Measurements from ENCODE around the gene ITK. TPM values are rescaled to one million over a fixed set of nuclear protein-coding genes. Genes with fewer than 3 reads are reported as not detected.

Gene ITK
- total RNA-seq (under 1 TPM; 0.06 to 0.50 TPM), polyA plus RNA-seq (ENCODE audit: insufficient read length in 2 of 2) (under 1 TPM; 0.41 to 0.51 TPM)
- long read RNA-seq, donor 1 = 0 reads
- long read RNA-seq, donor 2 = 0 reads
- long read RNA-seq, donor 3 = 0 reads
- long read RNA-seq, donor 4 = 0 reads

GRCh38 chr5:157180374-157181264, at the start of gene ITK:
Gene ITK, plus strand, starts transcription at chr5:157180840. Its CDS starts 138 bp downstream, at chr5:157180978.
- whole genome bisulfite sequencing (ENCODE audit: insufficient coverage) = 86% methylated on average over 3 of the region's 8 CpGs
- Histone ChIP-seq H3K36me3 (ENCODE audit: control insufficient read depth, insufficient read depth, low read length) (no peaks in the 10 kb centered on the region), H3K4me3 (ENCODE audit: low read depth, low read length) (no peak within 1 kb of the TSS), H3K9me3 (ENCODE audit: control insufficient read depth, insufficient read depth, low read length) (peaks cover 1% of the 10 kb centered on the region), H3K27me3 (ENCODE audit: control insufficient read depth, insufficient read depth, low read length) (no peaks in the 10 kb centered on the region), H3K27ac (ENCODE audit: low read depth, low read length) (no peak within 1 kb of the TSS), H3K4me1 (ENCODE audit: control insufficient read depth, insufficient read depth, low read length) (no peaks in the 10 kb centered on the region)
- DNase-seq (ENCODE audit: low read depth in 4 of 6, low spot score in 6 of 6) = no peak

- WGBS (ENCODE audit: insufficient coverage) = no CpG with 5 or more reads among the region's 7 CpGs
- Histone ChIP-seq H3K4me1 (ENCODE audit: control insufficient read depth, insufficient read depth, low read length) (no peaks in the 10 kb centered on the region), H3K4me3 (ENCODE audit: low read depth, low read length) (no peak overlapping the region), H3K27me3 (ENCODE audit: control insufficient read depth, insufficient read depth, low read length) (no peaks in the 10 kb centered on the region), H3K9me3 (ENCODE audit: control insufficient read depth, insufficient read depth, low read length) (no peaks in the 10 kb centered on the region), H3K27ac (ENCODE audit: low read depth, low read length) (no peak overlapping the region), H3K36me3 (ENCODE audit: control insufficient read depth, insufficient read depth, low read length) (no peaks in the 10 kb centered on the region)
- DNase-seq (ENCODE audit: low read depth in 4 of 6, low spot score in 6 of 6) = no peak
Measured at GRCh38 chr5:157130925-157131324, 49.7 kb upstream of the ITK start.

GRCh38 chr5:157132281-157132612, 48.4 kb upstream of the ITK start:
- DNase-seq (ENCODE audit: low read depth in 4 of 6, low spot score in 6 of 6) = no peak
- no peak overlapping the region for H3K4me3 ChIP-seq (ENCODE audit: low read depth, low read length)
- H3K27me3 ChIP-seq (ENCODE audit: control insufficient read depth, insufficient read depth, low read length) = no peaks in the 10 kb centered on the region
- no peaks in the 10 kb centered on the region for H3K4me1 ChIP-seq (ENCODE audit: control insufficient read depth, insufficient read depth, low read length)
- H3K36me3 ChIP-seq (ENCODE audit: control insufficient read depth, insufficient read depth, low read length) = peaks cover 5% of the 10 kb centered on the region
- no peak overlapping the region for H3K27ac ChIP-seq (ENCODE audit: low read depth, low read length)
- H3K9me3 ChIP-seq (ENCODE audit: control insufficient read depth, insufficient read depth, low read length) = no peaks in the 10 kb centered on the region
- WGBS (ENCODE audit: insufficient coverage) = no CpG with 5 or more reads among the region's 1 CpG

GRCh38 chr5:157137691-157138090, 42.9 kb upstream of the ITK start:
- Histone ChIP-seq H3K9me3 (ENCODE audit: control insufficient read depth, insufficient read depth, low read length) (no peaks in the 10 kb centered on the region), H3K4me1 (ENCODE audit: control insufficient read depth, insufficient read depth, low read length) (peaks cover 8% of the 10 kb centered on the region), H3K36me3 (ENCODE audit: control insufficient read depth, insufficient read depth, low read length) (peaks cover 10% of the 10 kb centered on the region), H3K27ac (ENCODE audit: low read depth, low read length) (no peak overlapping the region), H3K4me3 (ENCODE audit: low read depth, low read length) (no peak overlapping the region), H3K27me3 (ENCODE audit: control insufficient read depth, insufficient read depth, low read length) (no peaks in the 10 kb centered on the region)
- DNase-seq (ENCODE audit: low read depth in 4 of 6, low spot score in 6 of 6) = no peak
- WGBS (ENCODE audit: insufficient coverage) = 100% methylated on average over 4 of the region's 6 CpGs

GRCh38 chr5:157142317-157143126, 38.1 kb upstream of the ITK start, which contains the start of gene MED7:
Gene MED7, minus strand, starts transcription at chr5:157142865. Its CDS starts 3,434 bp downstream, at chr5:157139431.
- Histone ChIP-seq H3K4me1 (ENCODE audit: control insufficient read depth, insufficient read depth, low read length) (peaks cover 8% of the 10 kb centered on the region), H3K36me3 (ENCODE audit: control insufficient read depth, insufficient read depth, low read length) (peaks cover 2% of the 10 kb centered on the region), H3K27me3 (ENCODE audit: control insufficient read depth, insufficient read depth, low read length) (no peaks in the 10 kb centered on the region), H3K9me3 (ENCODE audit: control insufficient read depth, insufficient read depth, low read length) (no peaks in the 10 kb centered on the region), H3K27ac (ENCODE audit: low read depth, low read length) (peak within 1 kb of the TSS; percentile 91), H3K4me3 (ENCODE audit: low read depth, low read length) (peak within 1 kb of the TSS; percentile 97)
- under 1% methylated on average over 43 of the region's 48 CpGs for WGBS (ENCODE audit: insufficient coverage)
- peak; percentile 97 to 100 (median 99) for DNase-seq (ENCODE audit: low read depth in 4 of 6, low spot score in 6 of 6)

- Histone ChIP-seq H3K27me3 (ENCODE audit: control insufficient read depth, insufficient read depth, low read length) (no peaks in the 10 kb centered on the region), H3K9me3 (ENCODE audit: control insufficient read depth, insufficient read depth, low read length) (no peaks in the 10 kb centered on the region), H3K36me3 (ENCODE audit: control insufficient read depth, insufficient read depth, low read length) (peaks cover 2% of the 10 kb centered on the region), H3K27ac (ENCODE audit: low read depth, low read length) (peak overlapping the region; percentile 74), H3K4me1 (ENCODE audit: control insufficient read depth, insufficient read depth, low read length) (peaks cover 8% of the 10 kb centered on the region), H3K4me3 (ENCODE audit: low read depth, low read length) (peak overlapping the region; percentile 97)
- peak; percentile 19 to 86 (median 61) for DNase-seq (ENCODE audit: low read depth in 4 of 6, low spot score in 6 of 6)
- WGBS (ENCODE audit: insufficient coverage) = 18% methylated on average over 12 of the region's 33 CpGs
Measured at GRCh38 chr5:157143127-157143971, 37.3 kb upstream of the ITK start.

GRCh38 chr5:157148734-157149615, 31.7 kb upstream of the ITK start:
- no peaks in the 10 kb centered on the region for H3K4me1 ChIP-seq (ENCODE audit: control insufficient read depth, insufficient read depth, low read length)
- H3K9me3 ChIP-seq (ENCODE audit: control insufficient read depth, insufficient read depth, low read length) = no peaks in the 10 kb centered on the region
- no peak overlapping the region for H3K27ac ChIP-seq (ENCODE audit: low read depth, low read length)
- H3K36me3 ChIP-seq (ENCODE audit: control insufficient read depth, insufficient read depth, low read length) = no peaks in the 10 kb centered on the region
- peak; percentile 41 to 95 (median 76) for DNase-seq (ENCODE audit: low read depth in 4 of 6, low spot score in 6 of 6)
- H3K4me3 ChIP-seq (ENCODE audit: low read depth, low read length) = no peak overlapping the region
- 90% methylated on average over 5 of the region's 14 CpGs for WGBS (ENCODE audit: insufficient coverage)
- H3K27me3 ChIP-seq (ENCODE audit: control insufficient read depth, insufficient read depth, low read length) = no peaks in the 10 kb centered on the region

- Histone ChIP-seq H3K27me3 (ENCODE audit: control insufficient read depth, insufficient read depth, low read length) (no peaks in the 10 kb centered on the region), H3K27ac (ENCODE audit: low read depth, low read length) (no peak overlapping the region), H3K9me3 (ENCODE audit: control insufficient read depth, insufficient read depth, low read length) (no peaks in the 10 kb centered on the region), H3K4me1 (ENCODE audit: control insufficient read depth, insufficient read depth, low read length) (no peaks in the 10 kb centered on the region), H3K36me3 (ENCODE audit: control insufficient read depth, insufficient read depth, low read length) (no peaks in the 10 kb centered on the region), H3K4me3 (ENCODE audit: low read depth, low read length) (no peak overlapping the region)
- no CpG with 5 or more reads among the region's 3 CpGs for WGBS (ENCODE audit: insufficient coverage)
- no peak for DNase-seq (ENCODE audit: low read depth in 4 of 6, low spot score in 6 of 6)
Measured at GRCh38 chr5:157150995-157151394, 29.6 kb upstream of the ITK start.
